COR-L47 (cell line): ENCODE measurements around the gene HOXD11.

Source experiments
- DNase-seq: peaks from one replicate; lab custom pipeline; 2025; lab: John Stamatoyannopoulos, UW

The HOXD11 gene

GRCh38 chr2:176081376-176081836, 25.7 kb upstream of the HOXD11 start:
- no peak for DNase-seq

- no peak for DNase-seq
These were observed 25.1 kb upstream of the HOXD11 start for GRCh38 chr2:176081837-176082524.

- DNase-seq = no peak
These were observed 24.6 kb upstream of the HOXD11 start for GRCh38 chr2:176082525-176082823.

- no peak for DNase-seq
These were observed 24.0 kb upstream of the HOXD11 start for GRCh38 chr2:176082824-176083751.

GRCh38 chr2:176083796-176084261, 23.3 kb upstream of the HOXD11 start, which contains the start of gene EVX2:
Gene EVX2, minus strand, starts transcription at chr2:176083962. Its CDS starts 186 bp downstream, at chr2:176083776.
- DNase-seq = no peak

- no peak for DNase-seq
These were observed 22.4 kb upstream of the HOXD11 start for GRCh38 chr2:176084611-176085119.

- no peak for DNase-seq
These were observed 21.8 kb upstream of the HOXD11 start for GRCh38 chr2:176085120-176085788.

- peak; percentile 45 for DNase-seq
These were observed 21.0 kb upstream of the HOXD11 start for GRCh38 chr2:176085861-176086771.

- no peak for DNase-seq
These were observed 19.6 kb upstream of the HOXD11 start for GRCh38 chr2:176087330-176088047.

- peak; percentile 54 for DNase-seq
These were observed 18.8 kb upstream of the HOXD11 start for GRCh38 chr2:176088048-176088936.

- DNase-seq = no peak
These were observed 17.9 kb upstream of the HOXD11 start for GRCh38 chr2:176088937-176089842.

- no peak for DNase-seq
These were observed 17.2 kb upstream of the HOXD11 start for GRCh38 chr2:176089843-176090395.

- no peak for DNase-seq
These were observed 16.2 kb upstream of the HOXD11 start for GRCh38 chr2:176090862-176091261.

- DNase-seq = no peak
These were observed 15.5 kb upstream of the HOXD11 start for GRCh38 chr2:176091329-176092258.

- no peak for DNase-seq
These were observed 14.6 kb upstream of the HOXD11 start, which contains the start of gene HOXD13 for GRCh38 chr2:176092270-176093144. Gene HOXD13, plus strand, starts transcription at chr2:176092721. Its CDS starts 170 bp downstream, at chr2:176092891.
